Stimulated activated CD8-positive, alpha-beta memory T cell treated with anti-CD3 and anti-CD28 coated beads, Interleukin-2, amount 100 ng/mL, for 48 hours (primary cell): ENCODE measurements around the gene LRRC1.

Source experiments
- DNase-seq, 2 donors: peaks; one replicate each; pipeline ENCODE4 v3.0.0-alpha.2; 2020; ENCODE audit warnings: low read depth in 2 of 2

The LRRC1 gene

GRCh38 chr6:53847796-53848314 lies 53.0 kb downstream of the LRRC1 start:
- no peak for DNase-seq

GRCh38 chr6:53850527-53850926 lies 55.7 kb downstream of the LRRC1 start:
- DNase-seq = no peak

- no peak for DNase-seq
Observed at GRCh38 chr6:53851561-53851960, 56.8 kb downstream of the LRRC1 start.

- DNase-seq = no peak
Observed at GRCh38 chr6:53852805-53853204, 58.0 kb downstream of the LRRC1 start.

- DNase-seq = no peak
Observed at GRCh38 chr6:53854843-53855567, 60.2 kb downstream of the LRRC1 start.

- no peak for DNase-seq
Observed at GRCh38 chr6:53855940-53856339, 61.1 kb downstream of the LRRC1 start.

GRCh38 chr6:53857318-53858094 lies 62.7 kb downstream of the LRRC1 start:
- no peak for DNase-seq

GRCh38 chr6:53858196-53858595 lies 63.4 kb downstream of the LRRC1 start:
- DNase-seq = no peak

GRCh38 chr6:53858913-53859312 lies 64.1 kb downstream of the LRRC1 start:
- no peak for DNase-seq

GRCh38 chr6:53860511-53860910 lies 65.7 kb downstream of the LRRC1 start:
- no peak for DNase-seq

GRCh38 chr6:53861518-53861917 lies 66.7 kb downstream of the LRRC1 start:
- no peak for DNase-seq

- DNase-seq = no peak
Observed at GRCh38 chr6:53862662-53863462, 68.1 kb downstream of the LRRC1 start.

- no peak for DNase-seq
Observed at GRCh38 chr6:53864781-53865180, 70.0 kb downstream of the LRRC1 start.

- no peak for DNase-seq
Observed at GRCh38 chr6:53866226-53866625, 71.4 kb downstream of the LRRC1 start.

- no peak for DNase-seq
Observed at GRCh38 chr6:53868626-53869025, 73.8 kb downstream of the LRRC1 start.

GRCh38 chr6:53869964-53870363 lies 75.2 kb downstream of the LRRC1 start:
- DNase-seq = no peak

- DNase-seq = no peak
Observed at GRCh38 chr6:53873922-53874321, 79.1 kb downstream of the LRRC1 start.

- DNase-seq = no peak
Observed at GRCh38 chr6:53874964-53875363, 80.2 kb downstream of the LRRC1 start.

GRCh38 chr6:53877151-53877550 lies 82.3 kb downstream of the LRRC1 start:
- no peak for DNase-seq

- no peak for DNase-seq
Observed at GRCh38 chr6:53878808-53879207, 84.0 kb downstream of the LRRC1 start.

- no peak for DNase-seq
Observed at GRCh38 chr6:53879608-53880007, 84.8 kb downstream of the LRRC1 start.

- no peak for DNase-seq
Observed at GRCh38 chr6:53887316-53887715, 92.5 kb downstream of the LRRC1 start.
